H1 (cell line): ENCODE measurements around the gene CDKN1A. TPM values are rescaled to one million over a fixed set of nuclear protein-coding genes. Genes with fewer than 3 reads are reported as not detected.

Experiments
- CTCF ChIA-PET: fragments of 300-600 bp; sonication (Branson Sonifier 250); formaldehyde crosslinking; loops from one replicate; lab custom pipeline; 2021; ENCODE audit not compliant: partially characterized antibody; lab: Charles Lee
- POLR2A ChIA-PET: fragments of 300-600 bp; sonication (Branson Sonifier 250); formaldehyde crosslinking; loops from one replicate; lab custom pipeline; 2021; ENCODE audit warnings: inconsistent platforms; ENCODE audit not compliant: partially characterized antibody; lab: Charles Lee
- DNase-seq, 2 experiments: peaks; one replicate each; pipeline versions ENCODE4 v3.0.0 to v3.0.0-alpha.2; 2010 to 2022; ENCODE audit warnings: low spot score in 2 of 2, low read depth in 1 of 2, mixed read lengths in 1 of 2
- FAIRE-seq: peaks from 2 replicates; lab custom pipeline; 2011; peaks lifted over from hg19 to GRCh38; lab: Jason Lieb, UNC
- H2AFZ ChIP-seq: 2 replicates; pipeline ENCODE4 v1.8.1; 2012; ENCODE audit warnings: low read length, inconsistent platforms
- H2AK5ac ChIP-seq: 2 replicates; pipeline ENCODE4 v1.6.1; 2013; ENCODE audit warnings: low read depth, low read length
- H2BK120ac ChIP-seq: replicated peaks from 2 replicates; pipeline ENCODE3; 2013; ENCODE audit warnings: low read depth, low read length, inconsistent platforms
- H2BK12ac ChIP-seq: 2 replicates; pipeline ENCODE4 v1.6.1; 2013; ENCODE audit warnings: low read depth, low read length
- H2BK15ac ChIP-seq: 2 replicates; pipeline ENCODE4 v1.6.1; 2013; ENCODE audit warnings: low read length
- H2BK20ac ChIP-seq: 2 replicates; pipeline ENCODE4 v1.6.1; 2013; ENCODE audit warnings: low read length
- H2BK5ac ChIP-seq: 2 replicates; pipeline ENCODE4 v1.6.1; 2013; ENCODE audit warnings: low read depth, low read length
- H3K14ac ChIP-seq: 2 replicates; pipeline ENCODE4 v1.6.1; 2013; ENCODE audit warnings: inconsistent platforms; ENCODE audit not compliant: insufficient read length
- H3K18ac ChIP-seq: 2 replicates; pipeline ENCODE4 v1.6.1; 2013; ENCODE audit warnings: low read length; ENCODE audit errors: extremely low read depth
- H3K23ac ChIP-seq: 2 replicates; pipeline ENCODE4 v1.6.1; 2013; ENCODE audit warnings: inconsistent platforms; ENCODE audit not compliant: insufficient read length
- H3K23me2 ChIP-seq: 2 replicates; pipeline ENCODE4 v1.6.1; 2013; ENCODE audit warnings: low read depth, low read length
- H3K27ac ChIP-seq: 2 replicates; pipeline ENCODE4 v1.6.1; 2011; ENCODE audit warnings: low read depth, low read length, inconsistent platforms
- H3K27me3 ChIP-seq, 4 experiments: replicated peaks in 1 of 4; 1 replicate in 1 of 4; 2 replicates in 3 of 4; pipeline versions ENCODE4 v1.6.1 to v1.8.1; 2011 to 2013; ENCODE audit warnings: low read length in 3 of 4, mild to moderate bottlenecking in 3 of 4, inconsistent platforms in 2 of 4, mixed read lengths in 2 of 4, moderate library complexity in 1 of 4; ENCODE audit not compliant: control insufficient read depth in 3 of 4, insufficient read depth in 3 of 4; ENCODE audit errors: extremely low read depth in 1 of 4
- H3K36me3 ChIP-seq, 4 experiments: 2 replicates each; pipeline versions ENCODE4 v1.6.1 to v1.8.1; 2011 to 2013; ENCODE audit warnings: mild to moderate bottlenecking in 4 of 4, low read length in 3 of 4, moderate library complexity in 2 of 4, control low read depth in 1 of 4, inconsistent platforms in 1 of 4; ENCODE audit not compliant: insufficient read depth in 4 of 4, control insufficient read depth in 2 of 4
- H3K4ac ChIP-seq: replicated peaks from 2 replicates; pipeline ENCODE3; 2013; ENCODE audit warnings: low read length, low read depth, mixed read lengths, inconsistent platforms; ENCODE audit not compliant: insufficient read length
- H3K4me1 ChIP-seq, 4 experiments: replicated peaks in 1 of 4; 1 replicate in 1 of 4; 2 replicates in 3 of 4; pipeline versions ENCODE4 v1.6.1 to v1.8.1; 2011 to 2013; ENCODE audit warnings: low read length in 3 of 4, inconsistent platforms in 2 of 4, mixed read lengths in 1 of 4; ENCODE audit not compliant: insufficient read depth in 4 of 4, control insufficient read depth in 3 of 4
- H3K4me2 ChIP-seq, 2 experiments: 2 replicates each; pipeline versions ENCODE4 v1.6.1 to v1.8.1; 2011 to 2013; ENCODE audit warnings: low read depth in 2 of 2, low read length in 2 of 2, control low read depth in 1 of 2, inconsistent platforms in 1 of 2, mild to moderate bottlenecking in 1 of 2; ENCODE audit not compliant: insufficient read depth in 1 of 2
- H3K4me3 ChIP-seq, 4 experiments: fragments of 200-600, 300-600 bp in 1 of 4; sonication (generic), shearing (Covaris generic), sonication (Bioruptor Twin) in 1 of 4; 2 replicates each; pipeline versions ENCODE4 v1.5.1 to v1.8.1; 2011 to 2016; ENCODE audit warnings: low read length in 4 of 4, low read depth in 3 of 4, control low read depth in 2 of 4, inconsistent platforms in 2 of 4, mild to moderate bottlenecking in 2 of 4, mixed read lengths in 1 of 4, moderate library complexity in 1 of 4; ENCODE audit not compliant: insufficient read depth in 2 of 4; ENCODE audit errors: extremely low read depth in 1 of 4
- H3K56ac ChIP-seq: replicated peaks from 2 replicates; pipeline ENCODE3; 2013; ENCODE audit warnings: low read depth, mild to moderate bottlenecking, mixed read lengths, low read length, inconsistent platforms; ENCODE audit not compliant: insufficient read length
- H3K79me1 ChIP-seq: 2 replicates; pipeline ENCODE4 v1.6.1; 2013; ENCODE audit warnings: low read depth, low read length, control low read depth
- H3K79me2 ChIP-seq, 2 experiments: 2 replicates each; pipeline versions ENCODE4 v1.6.1 to v1.8.1; 2012 to 2013; ENCODE audit warnings: low read length in 2 of 2, mild to moderate bottlenecking in 2 of 2, inconsistent platforms in 1 of 2; ENCODE audit not compliant: insufficient read depth in 2 of 2, control insufficient read depth in 1 of 2
- H3K9ac ChIP-seq, 4 experiments: replicated peaks in 1 of 4; 1 replicate in 1 of 4; 2 replicates in 3 of 4; pipeline versions ENCODE4 v1.6.1 to v1.8.1; 2011 to 2013; ENCODE audit warnings: low read depth in 3 of 4, low read length in 3 of 4, control low read depth in 2 of 4, mild to moderate bottlenecking in 2 of 4, moderate library complexity in 2 of 4, inconsistent platforms in 1 of 4; ENCODE audit errors: extremely low read depth in 1 of 4
- H3K9me3 ChIP-seq, 2 experiments: 2 replicates each; pipeline versions ENCODE4 v1.6.1 to v1.8.1; 2012 to 2013; ENCODE audit warnings: mild to moderate bottlenecking in 2 of 2, moderate library complexity in 2 of 2, control low read depth in 1 of 2, inconsistent platforms in 1 of 2, low read depth in 1 of 2, low read length in 1 of 2, mixed read lengths in 1 of 2; ENCODE audit not compliant: insufficient read depth in 2 of 2
- H4K20me1 ChIP-seq, 2 experiments: replicated peaks in 1 of 2; 2 replicates each; pipeline versions ENCODE3 to v1.8.1; 2011 to 2013; ENCODE audit warnings: inconsistent platforms in 2 of 2, low read length in 2 of 2, mild to moderate bottlenecking in 1 of 2; ENCODE audit not compliant: insufficient read depth in 2 of 2, control insufficient read depth in 1 of 2
- H4K5ac ChIP-seq: 2 replicates; pipeline ENCODE4 v1.6.1; 2013; ENCODE audit warnings: low read length, low read depth, mixed read lengths, inconsistent platforms; ENCODE audit not compliant: insufficient read length
- H4K8ac ChIP-seq: 2 replicates; pipeline ENCODE4 v1.8.0; 2013; ENCODE audit warnings: mild to moderate bottlenecking, moderate library complexity, low read length, inconsistent platforms; ENCODE audit not compliant: insufficient read depth; ENCODE audit errors: extremely low read depth
- H4K91ac ChIP-seq: replicated peaks from 2 replicates; pipeline ENCODE3; 2013; ENCODE audit warnings: low read length, mixed read lengths, inconsistent platforms; ENCODE audit not compliant: insufficient read length
- GABPA ChIP-seq: IDR thresholded peaks from 2 replicates; pipeline ENCODE4 v1.6.1; 2011; ENCODE audit warnings: mild to moderate bottlenecking, low read length, moderate library complexity, borderline replicate concordance; ENCODE audit not compliant: insufficient read depth
- SUZ12 ChIP-seq: fragments of 200-600 bp; sonication (generic); IDR thresholded peaks from 2 replicates; pipeline ENCODE4 v1.6.1; 2012; ENCODE audit warnings: mild to moderate bottlenecking, inconsistent platforms, low read length, moderate library complexity, mixed read lengths
- WGBS, 2 experiments: shearing (Covaris generic) in 1 of 2; methylation state at CpG; one replicate each; pipeline versions ENCODE4 v1.1.6 to v1.1.7; 2013 to 2015; ENCODE audit warnings: low lambda C conversion rate in 2 of 2, mixed read lengths in 2 of 2, inconsistent platforms in 1 of 2, low coverage in 1 of 2, missing lambda C conversion rate in 1 of 2; ENCODE audit not compliant: insufficient replicate concordance in 2 of 2, insufficient coverage in 1 of 2, insufficient read length in 1 of 2; ENCODE audit errors: extremely low coverage in 1 of 2, missing lambda C conversion rate in 1 of 2; 5-methylcytosine and 5-hydroxymethylcytosine counted together
- polyA plus RNA-seq, 7 experiments: library from polyadenylated mRNA; depleted of rRNA in 3 of 7; stranded (reverse) in 5 of 7; unstranded in 2 of 7; fragments of >200 nt in 5 of 7; fragments of 200-250 nt in 2 of 7; gene quantifications; 1 replicate in 5 of 7; 2 replicates in 1 of 7; 4 replicates in 1 of 7; pipeline versions ENCODE4 v1.2.1 to v1.2.3, GENCODE V29; 2011 to 2013; ENCODE audit warnings: missing spikeins in 2 of 7, mixed read lengths in 2 of 7
- total RNA-seq: library from RNA; stranded (reverse); fragmentation: NEBNext Ultra II Directional; extraction: Animal tissue kit (Norgen Biotek cat#: 25700); gene quantifications from 2 replicates; pipeline ENCODE4 v1.2.1, GENCODE V29; 2021

CDKN1A gene
- total and polyA plus RNA-seq, 2 of the 8 experiments (the other 6 are each of a cell fraction or from before 2014, with no cell fraction given): 15.2 to 36.0 TPM

GRCh38 chr6:36651659-36652379 is 26.7 kb upstream of the CDKN1A start:
- no peaks in the 10 kb centered on the region for H3K9me3 ChIP-seq
- FAIRE-seq (no peak), DNase-seq (no peak)
- no peak overlapping the region for H2BK20ac ChIP-seq
- no peak overlapping the region for H3K23ac ChIP-seq
- H4K5ac ChIP-seq: no peak overlapping the region
- H3K27ac ChIP-seq: no peak overlapping the region
- H3K4me3 ChIP-seq: no peak overlapping the region
- H2AK5ac ChIP-seq: no peak overlapping the region
- no peak overlapping the region for H3K56ac ChIP-seq
- H3K18ac ChIP-seq: no peak overlapping the region
- no peak overlapping the region for H3K4ac ChIP-seq
- no peak overlapping the region for H3K9ac ChIP-seq
- no peak overlapping the region for H3K4me2 ChIP-seq
- no peaks in the 10 kb centered on the region for H3K79me2 ChIP-seq
- no peak for TF ChIP-seq SUZ12
- no peak for TF ChIP-seq GABPA
- no peak overlapping the region for H2BK5ac ChIP-seq
- ChIA-PET CTCF (interaction anchor here (0.6 to 3.1 kb wide), 7 partner anchors 11 to 119 kb away, joined by 3 to 9 read pairs (median 5); no protein-coding TSS in a partner anchor), POLR2A (interaction anchor here (1.1 to 1.2 kb wide), 3 partner anchors 8 to 53 kb away, joined by 3 read pairs; partner anchors contain the start of gene CDKN1A)
- 92% methylated on average over 11 of the region's 11 CpGs; no CpG with 5 or more reads in 1 of the 2 experiments for WGBS, 2 experiments
- H2BK15ac ChIP-seq: no peak overlapping the region
- no peaks in the 10 kb centered on the region for H3K36me3 ChIP-seq
- H4K20me1 ChIP-seq: no peaks in the 10 kb centered on the region
- no peak overlapping the region for H2BK12ac ChIP-seq
- H4K91ac ChIP-seq: no peak overlapping the region
- no peaks in the 10 kb centered on the region for H3K27me3 ChIP-seq
- no peak overlapping the region for H2BK120ac ChIP-seq
- peaks cover 0 to 4% (median 2%) of the 10 kb centered on the region in 4 experiments; a peak in 3 of 7 replicates for H3K4me1 ChIP-seq
- H3K14ac ChIP-seq: no peak overlapping the region
- no peak overlapping the region for H4K8ac ChIP-seq
- H3K79me1 ChIP-seq: no peaks in the 10 kb centered on the region
- H3K23me2 ChIP-seq: no peaks in the 10 kb centered on the region
- H2AFZ ChIP-seq: no peak overlapping the region
